Adrenal gland (tissue), 5 donors: ENCODE measurements around the gene KCNIP1.

Source experiments
- CTCF ChIP-seq, 6 experiments: fragments of 450-650 bp in 4 of 6; fragments of 200-600 bp in 2 of 6; sonication (generic) in 1 of 6; IDR thresholded peaks; 1 replicate in 5 of 6; 2 replicates in 1 of 6; pipeline versions ENCODE4 v1.5.1 to v1.8.0; 2016 to 2021; ENCODE audit warnings: antibody characterized with exemption in 6 of 6, mild to moderate bottlenecking in 2 of 6, moderate library complexity in 1 of 6
- POLR2A ChIP-seq, 2 donors: fragments of 450-650 bp; IDR thresholded peaks; one replicate each; pipeline ENCODE4 v1.6.1; 2017; ENCODE audit warnings: antibody characterized with exemption in 2 of 2, mild to moderate bottlenecking in 2 of 2, moderate library complexity in 1 of 2
- donor health status: DM: no; HTN: no; CAD: no.

DNA sequence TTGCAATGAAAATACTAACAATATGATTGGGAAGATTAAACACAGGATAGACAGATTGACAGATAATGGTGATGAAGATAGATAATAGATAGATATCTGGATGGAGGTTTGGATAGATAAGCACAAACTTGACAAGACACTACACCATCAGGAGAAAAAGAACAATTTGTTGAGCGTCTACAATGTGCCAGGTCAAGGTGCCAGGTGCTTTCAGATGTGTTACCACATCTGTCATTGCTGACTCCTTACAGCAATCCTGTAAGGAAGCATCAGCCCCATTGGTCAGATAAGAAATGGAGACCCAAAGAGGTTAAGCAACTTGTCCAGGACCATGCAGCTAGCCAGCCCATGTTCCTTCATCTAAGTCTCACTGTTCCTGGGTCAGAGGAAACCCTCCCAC, 278.1 kb downstream of the KCNIP1 start:
- no peak for TF ChIP-seq POLR2A (IDR thresholded peaks at IDR 0.05)
- no peak for TF ChIP-seq CTCF (IDR thresholded peaks at IDR 0.05)
